ENCODE results near the gene PDIA5.

DNA sequence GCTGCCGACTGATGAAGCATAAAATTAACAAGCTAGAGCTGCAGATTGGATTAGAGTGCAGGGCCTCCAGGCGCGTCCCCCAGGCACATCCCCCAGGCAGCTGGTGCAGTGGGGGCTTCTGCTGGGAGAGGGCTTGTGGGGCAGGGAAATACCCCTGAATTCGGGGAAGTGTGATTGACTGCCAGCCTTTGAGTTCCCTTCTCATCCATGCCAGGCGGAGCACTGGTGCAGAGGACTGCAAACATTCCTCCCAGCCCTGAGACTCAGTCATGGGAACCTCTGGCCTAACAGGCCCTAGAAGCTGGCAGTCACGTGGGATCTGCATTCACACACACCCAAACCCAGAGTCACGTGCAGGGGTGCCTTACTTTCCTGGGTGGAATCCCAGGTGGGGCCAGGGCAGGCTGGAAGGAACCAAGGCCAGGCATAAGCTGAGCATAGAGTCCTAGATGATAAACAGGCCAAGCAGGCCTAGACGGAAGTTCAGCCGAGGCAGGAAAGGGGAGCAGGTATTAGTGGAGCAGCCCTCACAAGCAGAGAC is 88.7 kb downstream of the PDIA5 start:
- TF ChIP-seq, protein P1, sequence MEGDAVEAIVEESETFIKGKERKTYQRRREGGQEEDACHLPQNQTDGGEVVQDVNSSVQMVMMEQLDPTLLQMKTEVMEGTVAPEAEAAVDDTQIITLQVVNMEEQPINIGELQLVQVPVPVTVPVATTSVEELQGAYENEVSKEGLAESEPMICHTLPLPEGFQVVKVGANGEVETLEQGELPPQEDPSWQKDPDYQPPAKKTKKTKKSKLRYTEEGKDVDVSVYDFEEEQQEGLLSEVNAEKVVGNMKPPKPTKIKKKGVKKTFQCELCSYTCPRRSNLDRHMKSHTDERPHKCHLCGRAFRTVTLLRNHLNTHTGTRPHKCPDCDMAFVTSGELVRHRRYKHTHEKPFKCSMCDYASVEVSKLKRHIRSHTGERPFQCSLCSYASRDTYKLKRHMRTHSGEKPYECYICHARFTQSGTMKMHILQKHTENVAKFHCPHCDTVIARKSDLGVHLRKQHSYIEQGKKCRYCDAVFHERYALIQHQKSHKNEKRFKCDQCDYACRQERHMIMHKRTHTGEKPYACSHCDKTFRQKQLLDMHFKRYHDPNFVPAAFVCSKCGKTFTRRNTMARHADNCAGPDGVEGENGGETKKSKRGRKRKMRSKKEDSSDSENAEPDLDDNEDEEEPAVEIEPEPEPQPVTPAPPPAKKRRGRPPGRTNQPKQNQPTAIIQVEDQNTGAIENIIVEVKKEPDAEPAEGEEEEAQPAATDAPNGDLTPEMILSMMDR (conservative IDR thresholded peaks at IDR 0.05; ENCODE audit: low read length), result no peak
- TF ChIP-seq EZH2phosphoT487 (IDR thresholded peaks at IDR 0.05; ENCODE audit: borderline replicate concordance, low read depth, low read length), result no peak
